Left lung (tissue), 10 donors: ENCODE results near the gene MUC4. TPM values are rescaled to one million over a fixed set of nuclear protein-coding genes. Genes with fewer than 3 reads are reported as not detected.
"Not testable (repeated sequence)": the region's sequence is repeated elsewhere in the genome, so short reads cannot be mapped to it uniquely, and the experiment has no call there.

Experiments used
- ATAC-seq: fragments of 200-7000 bp; cut with Tn5 transposase; one replicate; pipeline ENCODE4 v1.9.1; 2020; ENCODE audit warnings: moderate library complexity
- DNase-seq, 4 donors: peaks; one replicate each; pipeline ENCODE4 v3.0.0-alpha.2; 2013 to 2020
- H3K27ac ChIP-seq, 2 donors: fragments of 200-600 bp; sonication (generic) in 1 of 2; one replicate each; pipeline versions ENCODE4 v1.5.0 to v1.8.0; 2020 to 2021
- H3K27me3 ChIP-seq, 2 donors: fragments of 200-600 bp; sonication (generic) in 1 of 2; one replicate each; pipeline versions ENCODE4 v1.5.0 to v1.8.0; 2020 to 2021
- H3K36me3 ChIP-seq, 2 donors: fragments of 200-600 bp; sonication (generic) in 1 of 2; one replicate each; pipeline versions ENCODE4 v1.5.0 to v1.8.0; 2020 to 2021
- H3K4me1 ChIP-seq, 2 donors: fragments of 200-600 bp; one replicate each; pipeline ENCODE4 v1.8.0; 2021
- H3K4me3 ChIP-seq, 2 donors: fragments of 200-600 bp; sonication (generic) in 1 of 2; one replicate each; pipeline versions ENCODE4 v1.5.0 to v1.8.0; 2020 to 2021; ENCODE audit warnings: mild to moderate bottlenecking in 1 of 2
- H3K9me3 ChIP-seq, 2 donors: fragments of 200-600 bp; sonication (generic) in 1 of 2; one replicate each; pipeline versions ENCODE4 v1.5.0 to v1.8.0; 2020 to 2021
- intact Hi-C, 2 donors: fragments of 100-400 bp; cut with DNase I; formaldehyde crosslinking; loops; one replicate each; pipeline versions ENCODE4 v1.11.2 to v1.14.2; 2022
- polyA plus RNA-seq, 6 donors: library from polyadenylated mRNA; unstranded; fragments of 120-200 nt; gene quantifications; one replicate each; pipeline ENCODE4 v1.2.1, GENCODE V29; 2013; ENCODE audit not compliant: insufficient read length in 6 of 6
- total RNA-seq, 2 donors: library from RNA; stranded (reverse); fragmentation: NEBNext Ultra II Directional; extraction: Animal tissue kit (Norgen Biotek cat#: 25700); gene quantifications; one replicate each; pipeline ENCODE4 v1.2.1, GENCODE V29; 2021
- TF ChIP-seq, protein P1 (sequence below), 2 donors: fragments of 200-600 bp; sonication (generic) in 1 of 2; IDR thresholded peaks; one replicate each; pipeline versions ENCODE4 v1.5.0 to v1.8.0; 2021; ENCODE audit warnings: antibody characterized with exemption in 2 of 2
- donor health status: DM: no; HTN: yes; CAD: no.
- donor health status: DM: no; HTN: no; CAD: no.

Gene MUC4
- total and polyA plus RNA-seq, 8 donors: 0.35 to 12.8 (median 1.5) TPM

DNA sequence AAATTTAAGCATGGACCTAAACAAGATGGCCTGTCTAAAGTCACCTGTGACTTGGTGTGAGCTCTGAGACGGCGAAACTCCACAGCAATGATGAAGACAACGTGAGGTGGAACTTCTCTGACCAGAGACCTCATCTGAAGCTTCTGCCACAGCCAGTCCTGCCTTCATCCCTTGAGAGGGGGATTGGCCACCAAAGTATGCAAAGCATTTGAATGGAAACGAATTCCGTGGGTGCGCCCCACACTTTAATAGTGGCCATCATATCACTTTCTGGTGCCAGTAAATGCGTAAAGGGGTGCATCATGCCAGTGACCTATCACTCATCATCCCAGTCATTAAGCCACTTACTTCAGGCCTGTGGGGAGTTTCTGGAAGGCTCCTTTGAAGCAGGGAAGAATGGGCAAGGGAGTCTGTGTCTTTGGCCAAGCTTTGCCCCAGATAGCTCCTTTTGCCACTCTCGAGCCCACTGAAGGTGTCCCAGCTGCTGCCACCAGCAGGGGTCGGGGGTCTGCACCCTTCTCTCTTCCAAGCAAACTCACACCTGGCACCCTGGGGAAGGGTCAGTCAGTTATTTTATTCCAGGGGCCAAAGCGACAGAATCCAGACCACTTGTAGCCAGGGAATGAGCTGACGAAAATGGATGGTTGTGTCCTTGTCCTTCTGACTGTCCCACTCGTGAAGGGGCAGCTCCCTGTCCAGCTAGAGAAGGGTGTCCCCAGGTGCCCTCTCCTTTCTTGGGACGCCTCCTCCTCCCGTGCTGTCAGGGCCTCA, 73.3 kb downstream of the MUC4 start:
- TF ChIP-seq, protein P1, sequence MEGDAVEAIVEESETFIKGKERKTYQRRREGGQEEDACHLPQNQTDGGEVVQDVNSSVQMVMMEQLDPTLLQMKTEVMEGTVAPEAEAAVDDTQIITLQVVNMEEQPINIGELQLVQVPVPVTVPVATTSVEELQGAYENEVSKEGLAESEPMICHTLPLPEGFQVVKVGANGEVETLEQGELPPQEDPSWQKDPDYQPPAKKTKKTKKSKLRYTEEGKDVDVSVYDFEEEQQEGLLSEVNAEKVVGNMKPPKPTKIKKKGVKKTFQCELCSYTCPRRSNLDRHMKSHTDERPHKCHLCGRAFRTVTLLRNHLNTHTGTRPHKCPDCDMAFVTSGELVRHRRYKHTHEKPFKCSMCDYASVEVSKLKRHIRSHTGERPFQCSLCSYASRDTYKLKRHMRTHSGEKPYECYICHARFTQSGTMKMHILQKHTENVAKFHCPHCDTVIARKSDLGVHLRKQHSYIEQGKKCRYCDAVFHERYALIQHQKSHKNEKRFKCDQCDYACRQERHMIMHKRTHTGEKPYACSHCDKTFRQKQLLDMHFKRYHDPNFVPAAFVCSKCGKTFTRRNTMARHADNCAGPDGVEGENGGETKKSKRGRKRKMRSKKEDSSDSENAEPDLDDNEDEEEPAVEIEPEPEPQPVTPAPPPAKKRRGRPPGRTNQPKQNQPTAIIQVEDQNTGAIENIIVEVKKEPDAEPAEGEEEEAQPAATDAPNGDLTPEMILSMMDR (IDR thresholded peaks at IDR 0.05): no peak
- intact Hi-C loops: no loop called here
- peaks cover 0 to 1% of the 10 kb centered on the region in 2 donors for H3K36me3 ChIP-seq
- DNase-seq (no peak), ATAC-seq (no peak)
- H3K9me3 ChIP-seq: no peaks in the 10 kb centered on the region
- no peak overlapping the region for H3K27ac ChIP-seq
- no peaks in the 10 kb centered on the region for H3K27me3 ChIP-seq
- no peaks in the 10 kb centered on the region for H3K4me1 ChIP-seq
- H3K4me3 ChIP-seq: no peak overlapping the region

DNA sequence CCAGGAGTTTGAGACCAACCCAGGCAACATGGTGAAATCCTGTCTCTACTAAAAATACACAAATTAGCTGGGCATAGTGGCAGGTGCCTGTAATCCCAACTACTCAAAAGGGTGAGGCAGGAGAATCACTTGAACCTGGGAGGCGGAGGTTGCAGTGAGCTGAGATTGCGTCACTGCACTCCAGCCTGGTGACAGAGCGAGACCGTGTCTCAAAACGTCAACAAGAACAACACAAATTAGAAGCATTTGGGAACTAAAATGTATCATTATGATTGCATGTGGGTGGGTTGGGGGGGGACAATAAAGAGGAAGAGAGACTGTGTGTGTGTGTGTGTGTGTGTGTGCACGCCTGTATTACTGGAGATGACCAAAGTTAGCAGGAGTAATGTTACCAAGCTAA, 73.9 kb downstream of the MUC4 start:
- H3K4me3 ChIP-seq, H3K4me1 ChIP-seq, intact Hi-C loops, H3K27me3 ChIP-seq, DNase-seq, H3K36me3 ChIP-seq, H3K9me3 ChIP-seq: not testable (repeated sequence)
- peak; percentile 71 for ATAC-seq
- peak overlapping the region in 1 of 2 donors; percentile 26 for H3K27ac ChIP-seq

DNA sequence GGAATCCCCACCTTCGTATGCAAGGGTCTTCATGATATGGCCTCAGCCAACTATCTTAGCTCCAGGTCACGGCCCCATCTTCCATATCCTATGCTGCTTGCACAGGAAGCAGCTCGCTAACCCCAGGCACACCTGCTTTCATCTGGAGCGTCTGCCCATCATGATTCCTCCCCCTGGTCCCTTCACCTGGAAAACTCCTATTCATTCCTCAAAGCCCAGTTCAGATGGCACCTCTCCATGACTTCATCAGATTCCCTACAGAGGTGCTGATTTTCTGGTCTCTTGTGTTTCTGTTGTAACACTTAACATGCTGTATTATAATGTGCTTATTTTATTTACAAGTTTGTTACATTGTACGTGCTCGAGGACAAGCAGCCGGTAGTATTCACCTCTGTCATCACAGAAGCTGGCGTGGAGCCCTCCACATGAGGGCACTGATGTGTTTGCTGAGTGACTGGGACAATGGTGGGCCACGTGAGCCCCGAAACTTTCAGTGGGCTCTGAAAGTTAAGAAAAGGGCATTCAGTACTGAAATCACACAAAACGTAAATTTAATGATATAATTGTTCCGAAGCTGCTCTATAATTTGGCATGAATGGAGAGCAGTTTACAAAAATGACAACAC, 74.8 kb downstream of the MUC4 start:
- TF ChIP-seq, protein P1 (IDR thresholded peaks at IDR 0.05): no peak
- ATAC-seq (no peak), DNase-seq (no peak)
- intact Hi-C loops: no loop called here
- Histone ChIP-seq H3K4me1 (no peaks in the 10 kb centered on the region), H3K4me3 (no peak overlapping the region), H3K27ac (no peak overlapping the region), H3K27me3 (no peaks in the 10 kb centered on the region), H3K36me3 (peaks cover 0 to 7% of the 10 kb centered on the region in 2 donors), H3K9me3 (no peaks in the 10 kb centered on the region)

DNA sequence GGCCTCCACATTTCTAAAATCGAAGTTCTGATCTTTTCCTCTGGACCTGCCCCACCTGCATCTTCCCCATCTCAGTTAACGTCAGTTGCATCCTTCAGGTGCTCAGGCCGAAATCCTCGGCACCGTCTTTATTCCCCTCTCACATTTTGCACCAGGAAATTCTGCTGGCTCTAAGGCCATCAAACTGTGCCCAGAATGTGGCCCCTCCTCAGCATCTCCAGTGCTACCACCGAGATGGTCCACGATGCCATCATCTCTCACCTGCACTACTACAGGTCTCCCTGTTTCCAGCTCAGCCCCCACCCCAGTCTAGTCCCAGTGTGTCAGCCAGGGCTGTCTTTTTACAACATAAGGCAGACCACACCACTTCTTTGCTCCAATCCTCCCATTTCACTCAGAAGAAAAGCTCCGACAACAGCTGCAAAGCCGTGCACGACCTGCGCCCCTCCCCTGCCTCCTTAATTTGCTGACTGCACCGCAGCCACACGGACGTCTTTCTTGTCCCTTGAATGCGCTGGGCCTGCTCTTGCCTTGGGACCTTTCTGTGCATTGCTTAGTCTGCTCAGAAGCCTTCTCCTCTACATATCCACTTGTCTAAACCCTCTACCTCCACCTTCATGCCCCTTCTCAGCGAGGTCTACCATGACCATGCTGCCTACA, 76.6 kb downstream of the MUC4 start:
- intact Hi-C loops: no loop called here
- no peak for DNase-seq
- TF ChIP-seq, protein P1 (IDR thresholded peaks at IDR 0.05): no peak
- no peaks in the 10 kb centered on the region for H3K4me1 ChIP-seq
- H3K27ac ChIP-seq: no peak overlapping the region
- H3K9me3 ChIP-seq: no peaks in the 10 kb centered on the region
- no peak overlapping the region for H3K4me3 ChIP-seq
- peaks cover 0 to 7% of the 10 kb centered on the region in 2 donors for H3K36me3 ChIP-seq
- H3K27me3 ChIP-seq: no peaks in the 10 kb centered on the region
- ATAC-seq: no peak

DNA sequence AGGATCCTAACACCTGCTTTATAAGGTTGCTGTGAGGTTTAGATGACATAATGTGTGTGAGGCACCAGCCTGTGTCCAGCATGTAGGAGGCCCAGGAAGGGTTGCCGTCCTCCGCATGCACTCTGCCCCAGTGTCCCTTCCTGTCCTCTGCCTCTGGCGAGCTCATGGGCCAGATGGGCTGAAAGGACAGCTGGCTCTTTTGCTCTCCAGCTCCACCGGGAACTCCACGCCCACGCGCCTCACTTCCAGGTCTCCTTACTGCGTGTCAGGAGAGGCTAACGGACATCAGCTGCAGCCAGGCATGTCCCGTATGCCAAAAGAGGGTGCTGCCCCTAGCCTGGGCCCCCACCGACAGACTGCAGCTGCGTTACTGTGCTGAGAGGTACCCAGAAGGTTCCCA, 78.8 kb downstream of the MUC4 start:
- no peak overlapping the region for H3K27ac ChIP-seq
- no peak overlapping the region for H3K4me3 ChIP-seq
- DNase-seq (no peak), ATAC-seq (no peak)
- H3K9me3 ChIP-seq: no peaks in the 10 kb centered on the region
- H3K4me1 ChIP-seq: no peaks in the 10 kb centered on the region
- H3K36me3 ChIP-seq: peaks cover 0 to 7% of the 10 kb centered on the region in 2 donors
- intact Hi-C loops: no loop called here
- TF ChIP-seq, protein P1 (IDR thresholded peaks at IDR 0.05): no peak
- H3K27me3 ChIP-seq: no peaks in the 10 kb centered on the region
